IMR-90 (cell line): ENCODE results near the gene HOXC13. TPM values are rescaled to one million over a fixed set of nuclear protein-coding genes. Genes with fewer than 3 reads are reported as not detected.

Source experiments
- ATAC-seq: fragments of 200-7000 bp; cut with Tn5 transposase; 2 replicates; pipeline ENCODE4 v1.9.1; 2020; ENCODE audit warnings: low read depth, mild to moderate bottlenecking, moderate library complexity
- BruUV-seq: library from RNA; stranded (reverse); fragments of 400-500 nt; replicated peaks from 2 replicates; lab custom pipeline; 2021; lab: Mats Ljungman, UMichigan
- CTCF ChIA-PET: fragments of 300-600 bp; formaldehyde crosslinking; extraction: SDS; loops from one replicate; lab custom pipeline; 2021; ENCODE audit warnings: antibody characterized with exemption; lab: Yijun Ruan, JAX
- POLR2A ChIA-PET: fragments of 300-600 bp; sonication (Branson Sonifier 250); formaldehyde crosslinking; loops from one replicate; lab custom pipeline; 2022; ENCODE audit warnings: antibody characterized with exemption; ENCODE audit not compliant: unreplicated experiment; lab: Charles Lee
- DNase-seq: peaks from one replicate; pipeline ENCODE4 v3.0.0; 2013
- H2AFZ ChIP-seq: replicated peaks from 2 replicates; pipeline ENCODE3; 2013; ENCODE audit warnings: low read length, mild to moderate bottlenecking; ENCODE audit not compliant: poor library complexity
- H2AK5ac ChIP-seq: 2 replicates; pipeline ENCODE4 v1.6.1; 2013; ENCODE audit warnings: low read depth, low read length, inconsistent platforms
- H2AK9ac ChIP-seq: replicated peaks from 2 replicates; pipeline ENCODE3; 2013; ENCODE audit warnings: mild to moderate bottlenecking, low read depth, low read length, moderate library complexity; ENCODE audit not compliant: poor library complexity
- H2BK120ac ChIP-seq: 2 replicates; pipeline ENCODE4 v1.6.1; 2013; ENCODE audit warnings: low read depth, low read length, inconsistent platforms
- H2BK15ac ChIP-seq: 3 replicates; pipeline ENCODE4 v1.6.1; 2013; ENCODE audit warnings: low read depth, low read length, inconsistent platforms
- H2BK20ac ChIP-seq: 2 replicates; pipeline ENCODE4 v1.6.1; 2013; ENCODE audit warnings: low read depth, mild to moderate bottlenecking, inconsistent platforms, low read length, moderate library complexity
- H2BK5ac ChIP-seq: 2 replicates; pipeline ENCODE4 v1.6.1; 2013; ENCODE audit warnings: mild to moderate bottlenecking, low read depth, low read length, inconsistent platforms; ENCODE audit not compliant: poor library complexity, severe bottlenecking
- H3K14ac ChIP-seq: replicated peaks from 2 replicates; pipeline ENCODE4 v1.6.1; 2013; ENCODE audit warnings: low read depth, low read length, inconsistent platforms
- H3K18ac ChIP-seq: 2 replicates; pipeline ENCODE4 v1.6.1; 2013; ENCODE audit warnings: low read depth, low read length, control low read depth
- H3K23ac ChIP-seq: 2 replicates; pipeline ENCODE4 v1.6.1; 2013; ENCODE audit warnings: low read depth, low read length, inconsistent platforms
- H3K27ac ChIP-seq: 2 replicates; pipeline ENCODE4 v1.5.1; 2013; ENCODE audit warnings: mild to moderate bottlenecking, control low read depth, low read length; ENCODE audit not compliant: insufficient read depth
- H3K27me3 ChIP-seq: 2 replicates; pipeline ENCODE4 v1.6.1; 2013; ENCODE audit warnings: low read length; ENCODE audit not compliant: control insufficient read depth, insufficient read depth
- H3K36me3 ChIP-seq: 2 replicates; pipeline ENCODE4 v1.6.1; 2013; ENCODE audit warnings: low read length, mixed read lengths; ENCODE audit not compliant: control insufficient read depth, insufficient read depth
- H3K4ac ChIP-seq: 2 replicates; pipeline ENCODE4 v1.6.1; 2013; ENCODE audit warnings: low read depth, low read length, inconsistent platforms
- H3K4me1 ChIP-seq: 2 replicates; pipeline ENCODE4 v1.6.1; 2013; ENCODE audit warnings: low read length, mixed read lengths; ENCODE audit not compliant: control insufficient read depth, insufficient read depth
- H3K4me2 ChIP-seq: 2 replicates; pipeline ENCODE4 v1.6.1; 2013; ENCODE audit warnings: low read depth, mild to moderate bottlenecking, control low read depth, low read length, moderate library complexity
- H3K4me3 ChIP-seq: 2 replicates; pipeline ENCODE4 v1.5.1; 2013; ENCODE audit warnings: low read depth, mild to moderate bottlenecking, control low read depth, low read length, moderate library complexity; ENCODE audit not compliant: insufficient read depth
- H3K56ac ChIP-seq: 2 replicates; pipeline ENCODE4 v1.6.1; 2013; ENCODE audit warnings: low read length, inconsistent platforms; ENCODE audit not compliant: insufficient read depth; ENCODE audit errors: extremely low read depth
- H3K79me1 ChIP-seq, 2 experiments: 2 replicates each; pipeline ENCODE4 v1.6.1; 2013; ENCODE audit warnings: low read length in 2 of 2, inconsistent platforms in 1 of 2, low read depth in 1 of 2
- H3K9ac ChIP-seq: 2 replicates; pipeline ENCODE4 v1.6.1; 2013; ENCODE audit warnings: low read depth, low read length, control low read depth
- H3K9me1 ChIP-seq: 2 replicates; pipeline ENCODE4 v1.6.1; 2013; ENCODE audit warnings: low read length, inconsistent platforms; ENCODE audit not compliant: insufficient read depth
- H3K9me3 ChIP-seq: 2 replicates; pipeline ENCODE4 v1.6.1; 2013; ENCODE audit warnings: low read length; ENCODE audit not compliant: control insufficient read depth, insufficient read depth
- H4K20me1 ChIP-seq: 2 replicates; pipeline ENCODE4 v1.6.1; 2013; ENCODE audit warnings: low read length, inconsistent platforms; ENCODE audit not compliant: insufficient read depth
- H4K5ac ChIP-seq: 2 replicates; pipeline ENCODE4 v1.6.1; 2013; ENCODE audit warnings: mild to moderate bottlenecking, low read depth, low read length, control low read depth
- H4K8ac ChIP-seq, 2 experiments: 2 replicates each; pipeline ENCODE4 v1.6.1; 2013; ENCODE audit warnings: low read depth in 2 of 2, low read length in 2 of 2, control low read depth in 1 of 2, inconsistent platforms in 1 of 2
- H4K91ac ChIP-seq: 2 replicates; pipeline ENCODE4 v1.6.1; 2013; ENCODE audit warnings: low read depth, low read length, inconsistent platforms; ENCODE audit not compliant: insufficient read depth
- BHLHE40 ChIP-seq: fragments of 150-350 bp; IDR thresholded peaks from 2 replicates; pipeline ENCODE4 v1.6.1; 2016; ENCODE audit warnings: mild to moderate bottlenecking, low read depth, low read length
- CEBPB ChIP-seq: IDR thresholded peaks from 2 replicates; pipeline ENCODE4 v1.6.1; 2012; ENCODE audit warnings: low read depth, low read length, improper control_type of control experiment
- CHD1 ChIP-seq: IDR thresholded peaks from 2 replicates; pipeline ENCODE4 v1.6.1; 2012; ENCODE audit warnings: low read depth, low read length, improper control_type of control experiment
- FOS ChIP-seq: fragments of 150-350 bp; IDR thresholded peaks from 2 replicates; pipeline ENCODE4 v1.6.1; 2016; ENCODE audit warnings: low read depth, low read length
- MAFK ChIP-seq: IDR thresholded peaks from 2 replicates; pipeline ENCODE4 v1.6.1; 2012; ENCODE audit warnings: low read depth, low read length, improper control_type of control experiment
- MXI1 ChIP-seq: IDR thresholded peaks from 2 replicates; pipeline ENCODE4 v1.6.1; 2012; ENCODE audit warnings: low read depth, mild to moderate bottlenecking, low read length, moderate library complexity, borderline replicate concordance
- NFE2L2 ChIP-seq: fragments of 150-350 bp; IDR thresholded peaks from 2 replicates; pipeline ENCODE4 v1.6.1; 2016; ENCODE audit warnings: low read depth, mild to moderate bottlenecking, low read length
- POLR2A ChIP-seq: IDR thresholded peaks from 2 replicates; pipeline ENCODE4 v1.6.1; 2012; ENCODE audit warnings: mild to moderate bottlenecking, low read depth, low read length
- RAD21 ChIP-seq: IDR thresholded peaks from 2 replicates; pipeline ENCODE4 v1.6.1; 2012; ENCODE audit warnings: low read length, improper control_type of control experiment
- RCOR1 ChIP-seq: IDR thresholded peaks from 2 replicates; pipeline ENCODE4 v1.6.1; 2012; ENCODE audit warnings: mild to moderate bottlenecking, low read length, improper control_type of control experiment; ENCODE audit not compliant: insufficient replicate concordance
- RFX5 ChIP-seq: IDR thresholded peaks from 2 replicates; pipeline ENCODE4 v1.8.0; 2012; ENCODE audit warnings: low read depth, mild to moderate bottlenecking, low read length, moderate library complexity
- SMC3 ChIP-seq: fragments of 150-350 bp; IDR thresholded peaks from 2 replicates; pipeline ENCODE4 v1.6.1; 2016; ENCODE audit warnings: low read depth, mild to moderate bottlenecking, antibody characterized with exemption, low read length, moderate library complexity
- WGBS, 2 experiments: methylation state at CpG; one replicate each; pipeline versions ENCODE4 v1.1.5 to v1.1.7; 2013; ENCODE audit warnings: missing lambda C conversion rate in 2 of 2; ENCODE audit not compliant: insufficient read length in 1 of 2; ENCODE audit errors: extremely low coverage in 2 of 2; 5-methylcytosine and 5-hydroxymethylcytosine counted together
- dilution Hi-C: fragments of 300-500 bp; cut with HindIII; formaldehyde crosslinking; loops from one replicate; pipeline ENCODE4 v1.14.3; 2018; ENCODE audit warnings: low sequenced_read_pairs; ENCODE audit not compliant: unreplicated experiment
- in situ Hi-C: fragments of 300-500 bp; cut with MboI; formaldehyde crosslinking; loops from 3 replicates; pipeline ENCODE4 v1.14.3; 2019; ENCODE audit warnings: low sequenced_read_pairs, inconsistent platforms, mixed read lengths
- intact Hi-C: fragments of 100-400 bp; cut with micrococcal nuclease; formaldehyde crosslinking; loops from 2 replicates; pipeline ENCODE4 v1.10.0; 2022
- polyA plus RNA-seq, 3 experiments: library from polyadenylated mRNA; depleted of rRNA; stranded (reverse); fragments of >200 nt; gene quantifications; 2 replicates each; pipeline ENCODE4 v1.2.3, GENCODE V29; 2012; ENCODE audit warnings: low replicate concordance in 1 of 3
- total RNA-seq: library from RNA; depleted of rRNA; stranded (reverse); fragments of >200 nt; gene quantifications from 2 replicates; pipeline ENCODE4 v1.2.3, GENCODE V29; 2012
- TF ChIP-seq, protein P1 (sequence below): conservative IDR thresholded peaks from 2 replicates; pipeline ENCODE4 v1.5.1; 2012; ENCODE audit warnings: mild to moderate bottlenecking, low read depth, low read length, improper control_type of control experiment
- TF ChIP-seq, protein P2 (sequence below): fragments of 150-350 bp; IDR thresholded peaks from 2 replicates; pipeline ENCODE4 v1.6.1; 2016; ENCODE audit warnings: low read depth, mild to moderate bottlenecking, low read length, moderate library complexity, borderline replicate concordance
- TF ChIP-seq, protein P3 (sequence below): fragments of 150-350 bp; IDR thresholded peaks from 2 replicates; pipeline ENCODE4 v1.6.1; 2017; ENCODE audit warnings: mild to moderate bottlenecking, antibody characterized with exemption, low read length, low read depth

HOXC13 gene
- total and polyA plus RNA-seq, 2 of the 4 experiments (the other 2 are of a cell fraction), result not detected

DNA sequence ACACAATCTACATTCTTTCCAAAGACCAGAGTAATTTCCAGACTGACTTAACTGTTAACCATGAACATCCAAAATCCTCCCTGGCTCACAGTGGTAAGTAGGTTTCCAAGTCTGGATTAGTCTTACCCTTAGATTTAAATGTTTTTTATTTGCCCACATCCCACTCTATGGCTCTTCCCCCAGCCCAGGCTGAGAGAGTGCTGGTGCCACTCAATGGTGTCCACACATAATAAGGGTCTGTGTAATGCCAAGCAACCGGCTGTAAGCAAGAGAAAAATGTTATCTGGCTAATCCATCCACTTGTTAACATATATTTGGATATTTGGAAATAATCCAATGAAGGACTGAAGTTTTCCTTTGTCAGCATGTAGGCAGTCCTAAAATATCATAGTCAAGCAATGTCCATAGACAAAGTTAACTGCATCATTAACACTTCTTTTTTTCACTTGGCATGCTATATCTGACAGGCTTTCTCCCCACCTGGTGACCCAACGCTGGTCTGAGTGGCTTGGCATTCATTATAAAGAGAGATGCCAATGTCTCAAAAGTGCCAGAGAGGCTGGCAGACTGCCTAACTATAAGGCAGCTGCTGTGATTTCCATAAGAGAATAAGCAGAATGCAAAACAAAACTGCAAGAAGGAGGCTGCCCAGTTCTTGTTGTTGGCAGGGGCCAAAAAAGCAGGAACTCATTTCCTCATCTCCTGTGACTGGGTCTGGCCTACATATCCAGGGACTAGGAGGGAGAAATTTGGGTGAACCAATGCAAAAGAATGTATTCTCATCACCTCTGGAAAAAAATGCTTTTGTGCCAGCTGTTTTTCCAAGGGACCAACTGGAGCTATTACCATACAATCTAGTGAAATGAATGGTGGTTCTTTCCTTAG is 13.9 kb upstream of the HOXC13 start:
- H2BK15ac ChIP-seq, result no peak overlapping the region
- no peak overlapping the region for H3K4me2 ChIP-seq
- no peaks in the 10 kb centered on the region for H3K9me1 ChIP-seq
- H3K9ac ChIP-seq, result no peak overlapping the region
- H3K4me1 ChIP-seq, result no peaks in the 10 kb centered on the region
- H4K20me1 ChIP-seq, result no peaks in the 10 kb centered on the region
- dilution Hi-C loops (no loop called here), in situ Hi-C loops (no loop called here), intact Hi-C loops (no loop called here)
- H2BK20ac ChIP-seq, result no peak overlapping the region
- H3K4ac ChIP-seq, result no peak overlapping the region
- no peak overlapping the region for H3K56ac ChIP-seq
- H4K8ac ChIP-seq, result no peak overlapping the region
- H4K91ac ChIP-seq, result no peak overlapping the region
- H2BK5ac ChIP-seq, result no peak overlapping the region
- H3K4me3 ChIP-seq, result no peak overlapping the region
- no TSS peak for BruUV-seq
- ChIA-PET POLR2A (no interaction called here), CTCF (no interaction called here)
- H3K23ac ChIP-seq, result no peak overlapping the region
- no peak overlapping the region for H3K27ac ChIP-seq
- peaks cover 6% of the 10 kb centered on the region; the same call in 1 of the 2 replicates for H3K9me3 ChIP-seq
- H4K5ac ChIP-seq, result no peak overlapping the region
- no peak overlapping the region for H2AK9ac ChIP-seq
- no peak for ATAC-seq
- no CpG with 5 or more reads among the region's 2 CpGs for WGBS, 2 experiments
- no peak overlapping the region for H3K14ac ChIP-seq
- no peak overlapping the region for H2AFZ ChIP-seq
- H3K27me3 ChIP-seq, result peaks cover 59% of the 10 kb centered on the region
- H3K36me3 ChIP-seq, result no peaks in the 10 kb centered on the region
- H3K79me1 ChIP-seq, result no peaks in the 10 kb centered on the region
- no peak overlapping the region for H2AK5ac ChIP-seq
- H2BK120ac ChIP-seq, result no peak overlapping the region
- no peak overlapping the region for H3K18ac ChIP-seq
- no peak for DNase-seq
- TF ChIP-seq, protein P1, sequence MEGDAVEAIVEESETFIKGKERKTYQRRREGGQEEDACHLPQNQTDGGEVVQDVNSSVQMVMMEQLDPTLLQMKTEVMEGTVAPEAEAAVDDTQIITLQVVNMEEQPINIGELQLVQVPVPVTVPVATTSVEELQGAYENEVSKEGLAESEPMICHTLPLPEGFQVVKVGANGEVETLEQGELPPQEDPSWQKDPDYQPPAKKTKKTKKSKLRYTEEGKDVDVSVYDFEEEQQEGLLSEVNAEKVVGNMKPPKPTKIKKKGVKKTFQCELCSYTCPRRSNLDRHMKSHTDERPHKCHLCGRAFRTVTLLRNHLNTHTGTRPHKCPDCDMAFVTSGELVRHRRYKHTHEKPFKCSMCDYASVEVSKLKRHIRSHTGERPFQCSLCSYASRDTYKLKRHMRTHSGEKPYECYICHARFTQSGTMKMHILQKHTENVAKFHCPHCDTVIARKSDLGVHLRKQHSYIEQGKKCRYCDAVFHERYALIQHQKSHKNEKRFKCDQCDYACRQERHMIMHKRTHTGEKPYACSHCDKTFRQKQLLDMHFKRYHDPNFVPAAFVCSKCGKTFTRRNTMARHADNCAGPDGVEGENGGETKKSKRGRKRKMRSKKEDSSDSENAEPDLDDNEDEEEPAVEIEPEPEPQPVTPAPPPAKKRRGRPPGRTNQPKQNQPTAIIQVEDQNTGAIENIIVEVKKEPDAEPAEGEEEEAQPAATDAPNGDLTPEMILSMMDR, result no peak
- no peak for TF ChIP-seq MAFK
- no peak for TF ChIP-seq FOS
- no peak for TF ChIP-seq CHD1
- TF ChIP-seq RCOR1, result no peak
- no peak for TF ChIP-seq NFE2L2
- no peak for TF ChIP-seq RFX5
- no peak for TF ChIP-seq CEBPB
- no peak for TF ChIP-seq MXI1
- no peak for TF ChIP-seq BHLHE40
- TF ChIP-seq, protein P2, sequence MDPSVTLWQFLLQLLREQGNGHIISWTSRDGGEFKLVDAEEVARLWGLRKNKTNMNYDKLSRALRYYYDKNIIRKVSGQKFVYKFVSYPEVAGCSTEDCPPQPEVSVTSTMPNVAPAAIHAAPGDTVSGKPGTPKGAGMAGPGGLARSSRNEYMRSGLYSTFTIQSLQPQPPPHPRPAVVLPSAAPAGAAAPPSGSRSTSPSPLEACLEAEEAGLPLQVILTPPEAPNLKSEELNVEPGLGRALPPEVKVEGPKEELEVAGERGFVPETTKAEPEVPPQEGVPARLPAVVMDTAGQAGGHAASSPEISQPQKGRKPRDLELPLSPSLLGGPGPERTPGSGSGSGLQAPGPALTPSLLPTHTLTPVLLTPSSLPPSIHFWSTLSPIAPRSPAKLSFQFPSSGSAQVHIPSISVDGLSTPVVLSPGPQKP, result no peak
- TF ChIP-seq SMC3, result no peak
- TF ChIP-seq, protein P3, sequence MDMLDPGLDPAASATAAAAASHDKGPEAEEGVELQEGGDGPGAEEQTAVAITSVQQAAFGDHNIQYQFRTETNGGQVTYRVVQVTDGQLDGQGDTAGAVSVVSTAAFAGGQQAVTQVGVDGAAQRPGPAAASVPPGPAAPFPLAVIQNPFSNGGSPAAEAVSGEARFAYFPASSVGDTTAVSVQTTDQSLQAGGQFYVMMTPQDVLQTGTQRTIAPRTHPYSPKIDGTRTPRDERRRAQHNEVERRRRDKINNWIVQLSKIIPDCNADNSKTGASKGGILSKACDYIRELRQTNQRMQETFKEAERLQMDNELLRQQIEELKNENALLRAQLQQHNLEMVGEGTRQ, result no peak
- TF ChIP-seq RAD21, result no peak
- TF ChIP-seq POLR2A, result no peak
